Endometrium (tissue), 2 donors: Measurements from ENCODE around the gene HPN.
"Not testable (repeated sequence)": the region's sequence is repeated elsewhere in the genome, so short reads cannot be mapped to it uniquely, and the experiment has no call there.

ENCODE experiments used
- FAIRE-seq: peaks from 2 replicates; lab custom pipeline; 2012; peaks lifted over from hg19 to GRCh38; lab: Jason Lieb, UNC
- donor health status: control.
- donor health status: control.

The HPN gene

DNA sequence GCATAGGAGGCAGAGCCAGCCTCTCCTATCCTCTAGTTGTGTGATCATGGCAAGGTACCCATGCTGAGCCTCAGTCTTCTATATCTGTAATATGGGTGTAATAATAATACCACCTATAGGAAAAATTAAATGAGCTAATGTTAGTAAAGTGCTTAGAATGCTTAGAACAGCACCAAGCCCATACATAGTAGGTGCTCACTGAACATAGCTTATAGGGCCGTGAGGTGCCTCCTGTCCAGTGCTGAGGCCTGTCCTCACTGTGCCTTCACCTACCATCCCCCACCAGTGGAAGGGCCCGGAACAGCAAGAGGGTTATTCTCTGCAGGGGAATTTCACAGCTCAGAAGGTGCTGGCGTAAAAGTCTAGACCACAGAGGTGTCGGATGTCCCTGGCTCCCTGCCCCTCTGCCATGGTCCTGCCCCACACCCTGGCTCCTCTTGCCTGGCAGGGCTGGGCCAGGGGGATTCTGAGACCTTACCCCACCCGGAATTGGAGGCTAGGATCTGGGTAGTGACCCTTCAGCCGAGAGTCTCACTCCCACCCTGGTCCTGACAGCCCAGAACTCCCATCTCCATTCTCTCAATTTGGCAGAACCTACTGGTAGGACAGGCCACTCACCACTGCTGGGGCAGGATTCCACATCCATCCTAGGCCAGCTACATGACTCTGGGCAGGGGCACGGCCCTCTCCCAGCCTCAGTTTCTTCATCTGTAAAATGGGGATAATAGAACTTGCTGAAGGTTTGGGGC, 13.5 kb upstream of the HPN start:
- no peak for FAIRE-seq

DNA sequence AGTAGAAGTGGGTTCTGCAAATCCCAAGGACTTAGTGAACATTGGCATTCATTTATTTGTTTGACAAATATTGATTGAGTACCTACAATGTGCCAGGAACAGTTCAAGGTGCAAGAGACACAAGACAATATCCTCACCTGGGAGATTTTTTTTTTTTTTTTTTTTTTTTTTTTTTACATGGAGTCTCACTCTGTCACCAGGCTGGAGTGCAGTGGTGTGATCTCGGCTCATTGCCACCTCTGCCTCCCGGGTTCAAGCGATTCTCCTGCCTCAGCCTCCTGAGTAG, 13.0 kb upstream of the HPN start:
- not testable (repeated sequence) for FAIRE-seq

DNA sequence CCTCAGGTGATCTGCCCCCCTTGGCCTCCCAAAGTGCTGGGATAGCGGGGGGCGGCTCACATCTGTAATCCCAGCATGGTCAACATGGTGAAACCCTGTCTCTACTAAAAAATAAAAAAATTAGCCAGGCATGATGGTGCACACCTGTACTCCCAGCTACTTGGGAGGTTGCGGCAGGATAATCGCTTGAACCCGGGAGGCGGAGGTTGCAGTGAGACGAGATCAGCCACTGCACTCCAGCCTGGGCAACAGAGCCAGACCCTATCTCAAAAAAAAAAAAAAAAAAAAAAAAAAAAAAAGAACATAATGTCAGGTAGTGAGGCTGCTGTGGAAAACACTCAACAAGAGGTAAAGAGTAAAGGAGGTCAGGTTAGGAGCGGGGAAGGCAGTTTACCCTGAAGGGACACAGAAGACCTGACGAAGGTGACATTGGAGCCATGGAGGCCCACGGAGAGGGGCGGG, 12.2 kb upstream of the HPN start:
- FAIRE-seq, result not testable (repeated sequence)

DNA sequence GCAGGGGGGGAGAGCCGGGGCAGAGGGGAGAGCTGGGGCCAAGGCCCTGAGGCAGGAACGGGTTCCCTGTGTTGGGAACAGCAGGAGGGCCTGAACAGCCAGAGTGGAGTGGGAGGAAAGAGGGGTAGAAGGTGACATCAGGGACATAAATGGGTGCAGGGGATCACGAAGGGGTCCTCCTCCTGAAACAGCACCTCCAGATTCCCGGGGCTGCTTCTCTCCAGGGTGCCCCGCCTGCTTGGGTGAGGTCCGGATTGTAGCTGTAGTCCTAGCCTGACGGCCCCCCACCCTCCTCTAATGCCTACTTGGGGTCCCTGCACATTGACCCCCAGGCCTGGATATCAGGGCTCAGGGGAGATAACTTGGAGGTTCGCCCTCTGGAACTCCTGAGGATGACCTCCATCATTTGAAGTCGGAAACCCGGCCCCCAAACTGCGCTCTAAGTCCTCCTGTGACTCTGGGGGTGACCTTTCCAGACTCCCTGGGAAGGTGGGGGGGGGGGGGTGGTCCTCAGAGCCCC, 11.7 kb upstream of the HPN start:
- no peak for FAIRE-seq

DNA sequence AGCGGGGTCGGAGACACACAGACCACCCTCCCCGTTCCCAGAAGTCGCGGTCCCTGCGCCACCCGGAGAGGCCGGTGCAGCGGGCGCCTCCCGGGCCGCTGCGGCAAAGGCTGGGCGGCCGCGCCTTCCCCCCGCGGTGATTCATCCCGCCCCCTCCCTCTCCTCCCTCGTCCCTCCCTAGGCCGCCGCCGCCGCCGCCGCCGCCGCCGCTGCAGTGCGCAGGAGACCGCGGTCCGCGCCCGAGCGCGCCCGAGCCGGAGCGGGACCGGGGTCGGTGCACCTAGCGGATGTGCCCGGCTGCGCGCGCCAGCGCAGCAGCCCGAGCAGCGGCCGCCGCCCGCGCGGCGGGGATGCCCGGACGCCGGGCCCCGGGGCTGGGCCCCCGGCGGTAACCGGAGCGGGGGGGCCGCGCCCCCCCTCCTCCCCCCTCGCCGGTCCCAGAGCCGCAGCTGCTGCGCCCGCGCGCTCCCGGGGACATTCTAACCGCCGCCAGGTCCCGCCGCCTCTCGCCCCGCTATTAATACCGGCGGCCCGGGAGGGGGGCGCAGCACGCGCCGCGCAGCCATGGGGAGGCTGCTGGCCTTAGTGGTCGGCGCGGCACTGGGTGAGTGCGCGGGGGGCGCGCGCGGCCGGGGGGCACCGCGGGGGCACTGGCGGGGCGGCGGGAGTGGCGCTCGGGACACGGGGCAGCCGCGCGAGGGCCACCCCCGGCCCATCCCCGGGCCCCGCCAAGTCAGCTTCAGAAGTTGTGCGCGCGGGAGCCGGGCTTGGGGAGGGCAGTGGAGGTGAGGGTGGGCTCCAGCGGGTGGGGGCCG, 11.1 kb upstream of the HPN start, which contains the start of gene SCN1B:
Gene SCN1B (plus strand): TSS at position 214 of the 815 bp plus-strand sequence. CDS start 351 bp downstream, at position 565.
- no peak for FAIRE-seq

DNA sequence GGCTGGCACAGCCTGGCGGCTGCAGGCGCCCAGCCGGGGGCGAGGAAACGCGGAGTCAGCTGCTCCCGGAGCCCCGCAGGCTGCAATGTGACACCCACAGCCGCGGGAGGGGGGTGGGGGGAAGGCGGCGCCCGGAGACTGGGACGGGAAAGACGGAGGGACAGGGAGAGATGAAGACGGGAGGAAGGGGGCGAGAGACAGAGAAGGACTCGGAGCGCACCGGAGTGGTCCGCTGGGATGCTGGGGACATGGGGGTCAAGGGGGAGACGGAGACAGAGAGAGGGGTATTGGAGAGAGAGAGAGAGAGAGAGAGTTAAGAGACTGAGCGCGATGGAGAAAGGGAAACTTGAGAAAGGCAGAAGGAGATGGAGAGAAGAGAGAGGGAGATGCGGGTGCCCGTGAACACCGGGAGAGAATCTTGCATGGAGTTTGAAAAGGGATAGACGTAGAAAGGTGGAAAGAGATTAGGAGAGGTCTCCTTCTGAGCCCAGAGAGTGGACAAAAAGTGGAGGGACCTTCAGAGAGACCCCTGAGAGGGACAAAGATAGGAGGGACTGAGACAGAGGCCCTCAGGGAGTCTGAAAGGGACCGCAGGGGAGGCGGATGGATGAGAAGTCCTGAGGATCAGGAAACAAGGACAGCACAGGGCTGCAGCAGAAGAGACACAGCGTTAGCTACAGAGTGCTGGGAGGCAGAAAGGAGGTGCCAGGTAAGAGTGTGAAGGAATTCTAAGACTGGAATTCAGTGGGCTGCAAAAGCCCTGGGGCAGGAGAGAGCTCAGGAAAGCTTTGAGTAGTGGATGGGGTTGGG, 10.2 kb upstream of the HPN start:
- no peak for FAIRE-seq

DNA sequence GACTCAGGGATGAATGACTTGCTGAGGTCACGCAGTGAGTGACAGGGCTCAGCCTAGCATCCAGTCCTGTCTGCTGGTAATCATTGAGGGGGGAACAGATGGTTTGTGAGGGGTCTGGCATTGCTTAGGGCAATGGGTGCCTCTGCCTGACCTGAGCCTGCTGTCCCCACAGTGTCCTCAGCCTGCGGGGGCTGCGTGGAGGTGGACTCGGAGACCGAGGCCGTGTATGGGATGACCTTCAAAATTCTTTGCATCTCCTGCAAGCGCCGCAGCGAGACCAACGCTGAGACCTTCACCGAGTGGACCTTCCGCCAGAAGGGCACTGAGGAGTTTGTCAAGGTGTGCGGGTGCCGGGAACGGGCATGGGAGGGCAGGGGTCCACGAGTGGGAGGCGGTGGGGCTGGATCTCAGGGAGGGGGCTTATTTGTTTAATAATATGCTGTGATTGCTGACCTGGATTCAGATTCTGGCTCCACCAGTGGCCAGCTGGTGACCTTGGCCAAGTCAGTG, 9.1 kb upstream of the HPN start:
- no peak for FAIRE-seq

DNA sequence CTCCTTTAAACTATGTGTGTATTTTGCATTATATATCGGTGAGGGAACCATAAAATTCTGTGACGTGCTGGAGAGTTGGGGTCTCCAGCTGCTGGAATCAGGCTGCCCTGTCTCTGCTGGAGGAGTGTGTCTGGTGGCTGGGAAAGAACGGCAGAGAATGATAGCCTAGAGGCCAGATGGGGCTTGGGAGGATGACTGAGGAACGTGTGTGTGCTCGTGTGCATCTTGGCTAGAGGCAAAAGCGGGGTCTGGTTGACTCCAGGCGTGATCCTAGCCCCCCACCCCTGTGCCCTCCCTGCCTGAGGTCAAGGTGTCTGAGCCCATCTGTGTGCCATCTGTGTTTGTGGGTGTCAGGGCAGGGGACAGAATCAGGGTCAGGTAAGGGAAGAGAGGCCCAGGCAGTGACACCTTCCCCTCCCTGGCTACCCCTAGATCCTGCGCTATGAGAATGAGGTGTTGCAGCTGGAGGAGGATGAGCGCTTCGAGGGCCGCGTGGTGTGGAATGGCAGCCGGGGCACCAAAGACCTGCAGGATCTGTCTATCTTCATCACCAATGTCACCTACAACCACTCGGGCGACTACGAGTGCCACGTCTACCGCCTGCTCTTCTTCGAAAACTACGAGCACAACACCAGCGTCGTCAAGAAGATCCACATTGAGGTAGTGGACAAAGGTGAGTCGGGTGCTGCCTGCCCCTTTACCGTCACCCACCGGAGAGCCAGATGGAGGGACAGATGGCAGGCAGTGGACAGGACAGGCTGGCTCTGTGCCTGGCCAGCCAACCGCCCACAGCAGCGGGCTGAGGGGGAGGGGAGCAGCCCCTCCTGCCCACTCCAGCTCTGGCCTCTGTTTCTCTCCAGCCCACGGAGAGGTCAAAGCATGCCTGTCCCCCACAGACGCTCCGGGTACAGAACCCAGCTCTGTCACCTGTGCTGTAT, 8.2 kb upstream of the HPN start:
- no peak for FAIRE-seq

DNA sequence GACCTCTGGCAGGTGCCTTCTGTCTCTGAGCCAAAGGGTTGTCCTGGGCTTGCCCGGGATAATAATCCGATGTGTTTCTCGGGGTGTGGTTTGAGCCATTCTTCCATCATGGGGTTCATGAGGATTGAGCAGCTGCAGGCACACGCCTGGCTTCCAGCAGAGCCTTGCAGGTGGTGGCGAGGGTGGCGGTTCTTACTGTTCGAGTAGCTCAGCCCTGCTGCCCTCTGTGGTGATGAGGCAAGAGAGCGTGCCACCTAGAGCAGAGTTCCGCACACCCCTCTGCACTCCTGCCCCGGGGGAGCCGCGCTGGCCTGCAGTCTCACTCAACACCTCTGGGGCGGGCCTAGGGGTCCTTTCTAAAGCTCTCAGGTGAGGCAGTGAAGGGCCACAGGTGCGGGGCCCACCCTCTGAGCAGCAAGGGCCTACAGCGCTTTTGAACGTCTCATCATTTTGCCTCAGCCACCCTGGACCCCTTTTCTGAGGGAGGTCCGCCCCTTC, 7.5 kb upstream of the HPN start:
- FAIRE-seq, result no peak

DNA sequence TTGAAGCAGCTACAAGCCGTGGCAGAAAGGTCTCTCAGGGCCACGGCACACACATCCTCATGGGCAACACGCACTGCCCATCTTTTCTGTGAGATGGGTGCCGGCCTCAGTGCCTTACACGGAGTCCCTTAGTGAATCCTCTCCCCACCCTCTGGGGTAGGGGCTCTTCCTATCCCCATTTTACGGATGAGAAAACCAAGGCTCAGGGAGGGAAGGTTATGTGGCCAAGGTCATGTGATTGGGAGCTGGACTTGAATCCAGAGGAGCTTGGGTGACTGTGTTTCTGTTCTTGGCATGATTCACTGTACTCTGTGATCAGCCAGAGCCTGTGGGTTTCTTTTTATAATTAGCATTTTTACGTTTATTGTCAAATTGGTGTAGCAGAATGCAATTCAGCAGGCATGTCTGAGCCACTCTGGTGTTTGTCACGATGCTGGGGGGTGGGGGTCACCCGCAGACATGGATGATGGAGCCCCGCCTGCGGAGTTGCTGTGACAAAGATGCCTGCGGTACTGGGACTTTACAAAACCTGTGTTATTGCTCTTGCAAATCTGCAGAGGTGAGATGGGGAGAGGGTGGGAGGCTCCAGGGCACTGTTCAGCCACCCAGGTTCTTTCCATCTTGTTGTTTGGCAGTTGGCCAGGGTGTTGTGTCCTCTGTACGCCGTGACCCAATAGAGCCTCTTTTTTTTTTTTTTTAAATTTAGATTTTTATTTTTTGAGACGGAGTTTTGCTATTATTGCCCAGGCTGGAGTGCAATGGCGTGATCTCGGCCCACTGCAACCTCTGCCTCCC, 6.7 kb upstream of the HPN start:
- FAIRE-seq, result no peak

DNA sequence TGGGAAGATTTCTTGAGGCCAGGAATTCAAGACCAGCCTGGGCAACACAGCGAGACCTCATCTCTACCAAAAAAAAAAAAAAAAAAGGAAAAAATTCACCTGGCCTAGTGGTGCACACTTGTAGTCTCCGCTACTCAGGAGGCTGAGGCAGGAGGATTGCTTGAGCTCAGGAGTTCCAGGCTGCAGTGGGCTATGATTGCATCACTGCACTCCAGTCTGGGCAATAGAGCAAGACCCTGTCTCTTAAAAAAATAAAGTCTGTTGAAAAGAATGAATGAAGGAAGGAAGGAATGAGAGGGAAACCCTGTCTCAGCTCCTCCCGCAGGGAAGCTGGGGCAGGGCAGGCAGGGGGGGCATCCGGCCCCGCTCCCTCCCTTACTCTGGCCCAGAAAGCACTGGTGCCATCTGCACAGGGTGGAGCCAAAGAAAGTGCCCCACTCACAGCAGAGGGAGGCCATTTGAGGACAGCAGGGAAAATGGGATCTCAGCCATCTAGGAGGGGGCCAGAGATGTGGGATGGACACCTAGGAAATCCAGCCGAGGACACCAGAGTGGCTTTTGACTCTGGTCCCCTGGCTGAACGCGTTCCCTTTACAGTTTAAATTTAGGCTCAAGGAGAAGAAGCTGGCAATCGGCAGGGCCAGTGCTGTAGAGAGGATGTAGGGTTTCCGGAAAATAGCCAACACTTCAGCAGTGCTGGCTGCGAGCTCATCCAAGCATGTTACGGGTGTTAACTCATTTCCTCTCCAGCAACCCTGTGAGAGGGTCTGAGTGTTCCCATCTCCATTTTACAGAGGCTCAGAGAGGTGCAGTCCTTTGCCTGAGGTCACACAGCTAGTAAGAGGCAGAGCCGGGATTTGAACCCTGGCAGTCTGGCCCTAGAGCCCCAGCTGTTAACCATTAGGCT, 3.6 kb upstream of the HPN start:
- no peak for FAIRE-seq

DNA sequence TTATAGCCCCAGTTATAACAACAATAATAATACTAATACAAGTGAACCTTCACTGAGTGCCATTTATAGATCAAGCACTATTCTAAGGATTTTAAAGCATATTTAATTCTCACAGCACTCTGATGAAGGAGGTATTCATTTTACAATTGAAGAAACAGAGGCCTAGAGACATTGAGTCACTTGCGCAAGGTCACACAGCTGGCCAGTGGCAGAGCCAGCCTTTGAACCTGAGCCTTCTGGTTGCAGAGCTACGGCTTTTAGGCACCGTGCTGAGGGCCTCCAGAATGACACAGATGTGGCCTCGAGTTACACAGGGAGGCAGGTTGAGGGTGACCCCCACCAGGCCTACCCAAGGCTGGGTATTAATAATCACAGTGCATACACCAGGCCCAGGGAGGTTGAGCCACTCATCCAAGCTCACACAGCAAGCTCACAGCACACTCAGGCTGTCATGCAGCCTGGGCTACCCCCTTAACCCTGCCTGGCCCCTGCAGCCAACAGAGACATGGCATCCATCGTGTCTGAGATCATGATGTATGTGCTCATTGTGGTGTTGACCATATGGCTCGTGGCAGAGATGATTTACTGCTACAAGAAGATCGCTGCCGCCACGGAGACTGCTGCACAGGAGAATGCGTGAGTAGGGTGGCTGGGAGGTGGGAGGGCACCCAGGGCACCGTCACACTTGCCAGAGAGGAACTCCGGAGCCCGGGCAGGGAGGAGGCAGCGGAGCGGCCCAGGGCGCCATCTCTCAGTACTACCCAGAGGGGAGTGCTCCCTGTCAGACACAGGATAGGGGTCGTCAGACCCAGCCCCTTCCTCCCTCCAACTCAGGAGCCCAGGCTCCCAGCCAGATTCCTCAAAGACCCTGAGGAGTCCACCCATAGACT, 2.7 kb upstream of the HPN start:
- no peak for FAIRE-seq

DNA sequence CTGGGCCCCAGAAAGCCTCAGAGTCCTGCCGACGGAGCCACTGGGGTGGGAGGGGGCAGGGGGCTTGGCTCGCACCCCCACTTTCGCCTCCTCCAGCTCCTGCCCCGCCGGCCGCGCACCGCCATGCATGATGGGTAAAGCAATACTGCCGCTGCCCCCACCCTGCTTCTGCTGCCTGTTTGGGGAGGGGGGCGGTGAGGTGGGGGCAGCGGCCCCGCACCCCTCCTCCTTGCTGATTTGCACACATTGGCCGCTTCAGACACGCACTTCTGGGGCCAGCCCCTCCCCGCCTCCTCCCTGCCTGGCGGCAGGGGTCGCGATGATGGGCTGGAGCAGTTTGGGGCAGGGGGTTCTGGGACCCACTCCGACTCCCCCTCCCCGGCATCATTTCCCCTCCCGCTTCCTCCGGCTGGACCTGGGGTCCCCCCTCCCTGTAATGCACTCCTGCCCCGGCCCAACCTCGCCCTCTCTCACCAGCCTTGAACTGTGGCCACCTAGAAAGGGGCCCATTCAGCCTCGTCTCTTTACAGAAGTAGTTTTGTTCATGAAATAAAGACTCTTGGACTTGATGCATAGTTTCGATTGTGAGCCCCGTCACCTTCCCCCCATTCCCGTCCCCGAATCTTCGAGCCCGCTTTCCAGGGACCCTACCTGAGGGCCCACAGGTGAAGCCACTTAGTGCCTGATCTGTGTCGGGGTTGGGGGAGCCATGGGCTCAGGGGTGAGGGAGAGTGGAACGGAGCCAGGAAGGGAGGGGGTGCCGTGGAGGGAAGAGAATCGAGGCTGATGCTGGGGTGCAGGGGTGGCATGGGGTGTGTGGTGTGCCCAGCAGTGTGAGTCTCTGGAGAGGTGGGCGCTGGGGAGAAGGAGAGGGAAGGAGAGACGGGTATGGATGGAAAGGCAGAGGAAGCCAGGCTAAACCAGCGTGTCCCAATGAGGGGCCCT, 1.4 kb upstream of the HPN start:
- no peak for FAIRE-seq

DNA sequence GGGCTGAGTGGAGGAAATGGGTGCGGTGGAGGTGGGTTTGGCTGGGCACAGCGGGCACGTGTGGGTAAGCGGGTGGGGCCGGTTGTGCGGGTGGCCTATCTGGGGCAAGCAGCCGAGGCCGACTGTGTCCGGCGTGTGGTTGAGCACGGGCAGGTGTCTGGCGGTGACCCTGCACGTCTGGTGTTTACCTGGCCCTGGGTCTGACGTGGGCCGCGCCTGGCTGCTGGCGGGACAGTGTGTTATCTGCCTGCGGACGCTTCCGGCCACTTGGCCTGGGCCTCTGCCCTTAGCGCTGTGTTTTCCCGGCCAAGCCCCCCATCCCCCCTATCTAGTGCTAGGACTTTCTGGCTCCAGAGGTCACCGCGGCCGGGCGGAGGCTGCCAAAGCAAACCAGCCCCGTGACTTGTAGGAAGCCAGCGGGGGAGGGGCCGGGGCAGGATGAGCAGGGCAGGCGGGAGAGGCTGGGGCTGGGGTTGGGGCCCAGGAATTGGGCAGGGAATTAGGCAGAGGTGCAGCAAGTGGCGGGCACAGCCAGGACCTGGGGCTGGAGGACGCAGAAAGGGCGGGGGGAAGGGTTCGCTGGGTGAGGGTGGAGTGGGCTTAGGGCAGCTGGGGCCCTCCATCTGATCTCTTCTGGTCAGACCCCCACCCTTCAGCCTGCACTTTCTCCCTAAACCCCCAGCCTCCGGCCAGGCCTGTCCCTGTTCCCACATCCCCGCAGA, 534 bp upstream of the HPN start:
- no peak for FAIRE-seq

DNA sequence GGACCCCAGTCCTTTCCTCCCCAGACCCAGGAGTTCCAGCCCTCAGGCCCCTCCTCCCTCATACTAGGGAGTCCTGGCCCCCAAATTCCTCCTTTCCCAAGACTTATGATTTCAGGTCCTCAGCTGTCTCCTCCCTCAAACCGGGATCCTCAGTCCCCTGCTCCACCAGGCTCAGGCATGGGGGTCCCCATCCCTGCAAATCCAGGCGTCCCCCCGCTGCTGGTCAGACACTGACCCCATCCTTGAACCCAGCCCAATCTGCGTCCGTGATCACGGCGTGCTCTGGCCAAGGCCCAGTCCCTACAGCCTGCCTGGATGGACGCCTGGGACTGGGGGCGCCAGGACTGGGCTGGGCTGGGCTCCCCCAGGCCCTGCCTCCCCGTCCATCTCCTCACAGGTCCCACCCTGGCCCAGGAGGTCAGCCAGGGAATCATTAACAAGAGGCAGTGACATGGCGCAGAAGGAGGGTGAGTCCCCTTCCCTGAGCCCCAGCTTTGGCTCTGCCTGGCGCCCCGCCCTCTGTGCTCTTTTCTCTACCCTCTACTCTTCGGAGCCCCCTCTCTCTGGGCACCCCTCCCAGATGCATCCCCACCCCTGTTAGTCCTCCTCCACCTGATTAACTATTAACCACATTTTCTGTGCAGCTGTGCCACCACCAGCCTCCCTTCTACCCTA, 672 bp downstream of the HPN start:
- no peak for FAIRE-seq
